T-helper 22 cell (primary cell): ENCODE data around the gene SEM1.
"Not testable (repeated sequence)": the region's sequence is repeated elsewhere in the genome, so short reads cannot be mapped to it uniquely, and the experiment has no call there.

Experiments
- DNase-seq: peaks from one replicate; pipeline ENCODE4 v3.0.0-alpha.2; 2020; ENCODE audit warnings: low read depth

SEM1 gene

GRCh38 chr7:96663457-96663856 is 46.2 kb downstream of the SEM1 start:
- DNase-seq = no peak

DNA sequence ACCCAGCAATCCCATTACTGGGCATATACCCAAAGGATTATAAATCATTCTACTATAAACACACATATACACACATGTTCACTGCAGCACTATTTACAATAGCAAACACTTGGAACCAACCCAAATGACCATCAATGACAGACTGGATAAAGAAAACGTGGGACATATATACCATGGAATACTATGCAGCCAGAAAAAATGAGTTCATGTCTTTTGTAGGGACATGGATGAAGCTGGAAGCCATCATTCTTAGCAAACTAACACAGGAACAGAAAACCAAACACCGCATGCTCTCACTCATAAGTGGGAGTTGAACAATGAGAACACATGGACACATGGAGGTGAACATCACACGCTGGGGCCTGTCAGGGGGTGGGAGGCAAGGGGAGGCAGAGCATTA is 47.5 kb downstream of the SEM1 start:
- not testable (repeated sequence) for DNase-seq

DNA sequence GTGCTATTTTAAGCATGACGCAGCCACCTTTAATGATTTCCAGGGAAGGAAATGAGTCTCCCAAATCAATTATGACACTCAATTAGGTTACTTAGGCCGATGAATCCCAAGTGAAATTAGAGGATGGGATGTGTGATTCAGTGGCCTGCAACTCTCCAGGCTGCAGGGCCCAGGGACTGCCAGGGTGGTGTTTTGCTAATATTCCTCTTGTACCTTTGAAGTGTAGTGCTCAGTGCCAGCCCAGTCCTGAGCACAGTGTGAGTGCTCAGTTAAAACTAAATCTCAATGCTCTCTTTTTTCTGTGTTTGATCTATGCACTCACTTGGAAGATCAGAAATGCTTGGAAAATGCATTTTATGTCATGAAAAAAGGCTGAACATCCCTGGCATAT is 51.6 kb downstream of the SEM1 start:
- no peak for DNase-seq

DNA sequence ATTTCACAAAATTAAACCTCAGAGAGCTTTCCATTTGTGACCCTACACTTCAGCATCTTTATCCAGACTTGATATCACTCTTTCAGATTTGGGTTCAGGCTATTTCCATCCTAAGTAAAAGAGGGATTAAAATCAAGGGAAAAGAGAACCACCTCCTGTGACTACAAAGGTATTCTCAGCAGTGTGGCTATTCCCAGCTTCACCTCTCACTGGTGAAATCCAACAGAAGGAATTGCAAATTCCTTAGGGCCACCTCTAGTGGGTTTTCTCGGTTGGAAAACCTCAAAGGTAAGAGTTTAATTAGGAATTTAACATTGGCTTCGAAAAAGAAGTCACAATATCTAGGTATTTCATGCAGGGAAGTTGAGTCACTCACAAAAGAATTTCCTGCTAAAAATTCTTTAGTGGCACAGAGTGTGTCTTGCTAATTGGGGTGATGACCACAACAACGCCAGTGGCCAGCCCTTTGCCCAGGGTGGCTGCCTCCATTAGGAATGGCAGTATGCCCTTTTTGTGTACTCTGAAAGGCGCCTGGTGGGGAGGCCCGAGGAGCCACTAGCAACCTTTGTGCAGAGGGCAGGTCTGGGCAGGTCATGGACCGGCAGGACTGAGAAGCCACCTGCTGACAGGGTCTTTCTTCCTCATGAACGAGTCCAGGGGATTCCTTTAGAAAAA is 52.2 kb downstream of the SEM1 start:
- no peak for DNase-seq

GRCh38 chr7:96655956-96656355 is 53.7 kb downstream of the SEM1 start:
- DNase-seq = no peak

- DNase-seq = no peak
Observed at GRCh38 chr7:96654630-96655188, 54.9 kb downstream of the SEM1 start.

- no peak for DNase-seq
Observed at GRCh38 chr7:96649981-96650380, 59.7 kb downstream of the SEM1 start.

GRCh38 chr7:96648784-96649183 is 60.9 kb downstream of the SEM1 start:
- DNase-seq = no peak

DNA sequence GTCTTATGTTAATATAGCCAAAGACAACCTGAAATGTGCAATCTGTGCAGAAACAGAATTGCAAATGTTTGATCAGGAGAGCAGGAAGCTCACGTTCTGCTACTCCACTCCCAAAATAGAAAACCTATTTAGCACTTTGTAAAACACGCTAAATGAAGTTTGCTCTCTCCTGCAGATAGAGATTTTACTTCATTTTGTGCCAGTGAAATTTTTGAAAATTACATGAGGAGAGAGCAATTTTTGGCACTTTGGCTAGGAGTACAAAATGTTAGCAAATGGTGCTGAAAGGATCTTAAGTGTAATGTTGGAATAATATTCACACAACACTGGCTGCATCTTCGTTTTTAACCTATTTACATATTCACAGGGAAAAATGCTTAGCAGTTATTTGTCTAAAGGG is 61.9 kb downstream of the SEM1 start:
- DNase-seq = no peak

DNA sequence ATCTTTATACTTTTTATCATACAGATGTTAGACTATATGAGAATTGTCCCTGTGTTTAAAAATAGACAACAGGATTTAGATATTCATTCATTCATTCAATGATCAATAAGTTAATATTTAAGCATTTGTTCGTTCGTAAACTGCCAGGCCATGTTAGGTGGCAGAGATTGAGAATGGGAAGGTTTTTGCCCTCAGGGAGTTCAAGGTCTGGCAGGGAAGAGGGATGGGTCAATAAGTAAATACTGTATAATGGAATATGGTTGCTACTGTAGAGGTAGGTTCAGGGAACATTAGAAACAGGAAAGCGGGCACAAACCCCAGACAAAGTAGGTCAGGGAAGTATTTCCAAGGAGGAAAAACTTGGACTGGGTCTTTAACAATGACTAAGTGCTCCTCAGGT is 64.6 kb downstream of the SEM1 start:
- DNase-seq = no peak

GRCh38 chr7:96643436-96643835 is 66.2 kb downstream of the SEM1 start:
- not testable (repeated sequence) for DNase-seq

DNA sequence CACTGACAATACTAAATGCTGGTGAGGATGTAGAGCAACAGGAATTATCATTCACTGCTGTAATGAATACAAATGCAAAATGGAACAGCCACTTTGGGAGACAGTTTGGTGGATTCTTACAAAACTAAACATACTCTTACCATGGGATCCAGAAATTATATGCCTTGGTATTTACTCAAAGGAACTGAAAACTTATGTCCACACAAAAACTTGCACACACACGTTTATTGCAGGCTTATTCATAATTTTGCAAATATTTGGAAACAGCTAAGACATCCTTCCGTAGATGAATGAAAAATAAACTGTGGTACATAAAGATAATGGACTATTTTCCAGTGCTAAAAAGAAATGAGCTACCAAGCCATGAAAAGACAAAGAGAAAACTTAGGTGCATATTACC is 69.6 kb downstream of the SEM1 start:
- DNase-seq = no peak
